Stimulated activated CD4-positive, alpha-beta T cell treated with anti-CD3 and anti-CD28 coated beads, Interleukin-1b, Interleukin-23, amount 100 ng/mL, for 48 hours (primary cell): ENCODE measurements around the gene DMBX1.

Source experiments
- DNase-seq: peaks from one replicate; pipeline ENCODE4 v3.0.0-alpha.2; 2020

Gene DMBX1

DNA sequence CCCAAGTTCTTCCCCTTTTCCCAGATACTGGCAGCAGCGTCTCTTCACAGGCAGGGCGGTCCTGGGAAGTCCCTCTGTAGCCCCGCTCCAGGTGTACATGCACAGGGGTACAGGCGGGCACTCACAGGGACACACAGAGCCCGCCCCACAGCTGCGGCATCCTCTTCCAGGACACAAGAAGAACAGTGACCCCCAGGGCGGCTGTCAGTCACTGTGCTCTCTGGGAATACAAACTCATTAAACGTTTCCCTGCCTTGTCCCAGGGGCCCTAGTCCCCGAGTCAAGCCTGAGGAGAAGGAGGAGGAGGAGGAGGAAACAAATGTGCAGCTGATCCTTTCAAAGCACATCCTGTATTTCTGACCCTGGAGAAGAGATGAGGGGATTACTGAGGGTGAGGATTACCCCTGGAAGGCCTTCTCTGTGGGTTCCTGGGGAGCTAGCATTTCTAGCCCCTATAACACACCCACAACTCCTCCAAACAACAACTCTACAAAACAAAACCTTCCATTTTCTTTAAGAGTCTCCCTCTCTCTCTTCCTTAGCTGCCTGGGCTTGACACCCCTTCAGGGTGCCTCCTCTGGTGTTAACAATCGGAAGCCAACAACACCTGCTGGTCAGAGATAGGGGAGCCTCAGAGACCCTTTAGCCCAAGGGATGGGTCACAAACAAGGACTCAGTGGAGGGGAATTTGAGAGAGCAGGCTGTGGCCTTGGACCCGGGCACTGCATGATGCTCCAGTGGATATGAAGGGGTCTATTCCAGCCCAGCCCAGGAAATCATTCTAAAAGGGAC lies 28.4 kb upstream of the DMBX1 start:
- DNase-seq = no peak

DNA sequence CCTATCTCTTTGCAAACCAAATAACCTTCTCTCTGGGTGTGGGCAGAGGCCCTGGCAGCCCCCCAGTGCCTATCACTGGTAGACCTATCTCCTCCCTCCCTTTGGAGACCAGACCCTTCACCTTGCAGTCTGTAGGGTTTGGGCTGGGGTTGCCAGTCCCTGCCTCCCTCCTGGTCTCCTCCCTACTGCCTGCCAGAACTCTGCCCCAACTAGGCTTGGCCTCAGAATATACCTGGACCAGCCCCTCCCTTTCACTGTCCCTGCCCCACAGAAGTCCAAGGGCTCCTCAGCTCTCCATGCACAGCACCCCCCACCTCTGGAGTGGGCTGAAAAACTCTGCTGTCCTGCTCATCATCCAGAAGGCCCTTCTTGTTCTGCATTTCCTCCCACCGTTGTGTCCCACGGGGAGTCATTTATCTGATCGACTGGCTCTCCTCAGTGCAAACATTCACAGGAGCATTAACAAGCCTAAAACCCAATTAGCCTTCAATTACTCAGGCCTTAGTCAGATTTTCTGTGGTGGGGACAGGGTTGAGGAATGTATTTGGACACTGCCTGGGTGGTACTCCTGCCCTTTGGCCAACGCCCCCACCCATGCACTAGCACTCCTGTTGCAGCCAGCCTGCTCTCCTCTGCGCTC lies 27.7 kb upstream of the DMBX1 start:
- DNase-seq = no peak

DNA sequence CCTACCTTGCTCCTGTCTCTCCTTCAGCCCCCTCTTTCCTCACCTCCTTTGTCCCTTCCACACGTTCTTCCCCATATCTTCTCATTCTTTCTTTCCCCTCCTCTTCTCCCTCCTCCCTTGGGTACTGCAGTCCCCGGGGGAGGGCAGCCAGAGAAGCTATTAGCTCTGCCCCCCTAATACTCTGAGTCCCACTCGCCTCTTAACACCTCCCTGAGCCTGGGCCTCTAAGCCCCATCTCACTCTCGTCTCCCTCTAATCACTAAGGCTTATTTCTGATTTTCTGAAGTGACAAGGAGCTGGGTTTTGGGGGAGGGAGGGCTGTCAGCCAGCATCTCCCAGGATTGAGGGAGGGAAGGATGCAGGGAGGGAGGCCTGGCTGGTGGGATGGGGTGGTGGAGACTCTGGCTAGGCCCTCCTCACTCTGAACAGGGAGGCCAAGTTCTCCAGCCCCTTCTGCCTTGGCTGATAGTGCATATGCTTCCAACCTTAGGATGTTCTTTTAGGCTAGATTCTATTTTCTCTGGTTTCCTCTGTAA lies 25.6 kb upstream of the DMBX1 start:
- DNase-seq = no peak

DNA sequence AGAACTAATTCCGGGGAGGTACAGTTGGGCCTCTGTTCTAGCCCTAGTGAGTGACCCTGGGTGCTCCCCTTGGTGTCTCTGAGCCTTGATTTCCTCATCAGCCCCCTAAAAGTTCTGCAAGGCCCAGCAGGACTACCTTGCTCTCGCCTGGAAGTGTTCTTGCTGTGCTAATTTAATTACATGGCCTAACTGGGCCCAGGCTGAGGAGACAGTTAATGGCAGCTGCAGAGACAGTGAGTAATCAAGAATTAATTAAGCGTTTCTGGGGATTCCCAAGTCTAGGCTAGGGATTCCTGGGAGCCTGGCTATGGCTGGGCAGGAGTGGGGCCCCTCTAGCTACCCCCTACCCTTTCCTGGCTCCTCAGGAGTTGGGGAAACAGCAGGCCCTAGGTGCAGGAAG lies 24.7 kb upstream of the DMBX1 start:
- DNase-seq = no peak

DNA sequence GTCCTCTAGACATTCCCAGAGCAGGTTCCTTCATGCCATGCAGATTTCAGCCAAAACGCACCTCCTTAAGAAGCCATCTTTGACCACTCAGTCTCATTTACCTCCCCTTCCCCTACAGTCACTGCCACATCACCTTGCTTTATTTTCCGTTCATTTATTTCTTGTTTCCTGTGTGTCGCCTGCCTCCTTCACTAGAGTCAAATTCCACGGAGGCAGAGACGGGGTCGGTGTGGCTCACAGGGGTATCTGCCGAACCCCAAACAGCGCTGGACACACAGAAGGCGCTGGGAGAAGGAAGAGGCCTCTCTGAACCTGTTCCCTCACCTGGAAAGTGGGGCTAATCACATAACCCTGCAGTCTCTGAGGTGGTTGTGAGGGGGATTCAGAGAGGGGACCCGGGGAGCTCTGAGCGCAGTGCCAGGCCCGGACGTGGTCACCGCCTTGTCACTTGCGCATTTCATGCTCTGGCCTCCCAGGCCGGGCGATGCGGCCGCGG lies 23.6 kb upstream of the DMBX1 start:
- DNase-seq = no peak

DNA sequence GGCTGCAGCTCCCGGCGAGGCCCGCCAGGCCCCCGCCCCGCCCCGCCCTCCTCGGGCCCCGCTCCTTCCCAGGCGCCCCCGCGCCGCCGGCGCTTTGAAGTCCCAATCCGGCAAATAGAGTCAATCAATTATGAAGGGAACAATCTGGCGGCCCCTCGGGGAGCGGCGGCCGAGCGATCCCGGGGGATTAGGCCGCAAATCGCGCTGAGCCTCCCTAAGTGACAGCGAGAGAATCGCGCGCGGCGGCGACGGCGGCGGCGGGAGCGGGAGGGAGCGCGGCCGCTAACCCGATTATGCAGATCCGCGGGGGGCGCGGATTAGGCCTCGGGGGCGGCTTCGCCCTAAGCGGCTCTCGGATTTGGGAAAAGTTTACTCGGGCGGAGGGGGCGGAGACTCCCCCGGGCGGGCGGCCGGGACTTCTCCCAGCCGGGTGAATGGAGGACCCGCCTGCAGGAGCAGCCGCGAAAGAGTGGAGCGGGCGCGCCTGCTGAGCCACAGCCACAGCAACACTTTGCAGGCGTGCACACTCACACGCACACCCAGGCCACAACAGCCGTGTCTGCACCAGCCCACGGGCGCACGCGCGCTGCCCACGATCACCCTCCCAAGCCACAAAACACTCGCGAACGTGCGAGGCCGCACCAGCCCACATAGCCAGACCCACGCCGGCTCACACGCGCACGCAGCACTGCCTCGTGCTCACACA lies 23.0 kb upstream of the DMBX1 start:
- no peak for DNase-seq

DNA sequence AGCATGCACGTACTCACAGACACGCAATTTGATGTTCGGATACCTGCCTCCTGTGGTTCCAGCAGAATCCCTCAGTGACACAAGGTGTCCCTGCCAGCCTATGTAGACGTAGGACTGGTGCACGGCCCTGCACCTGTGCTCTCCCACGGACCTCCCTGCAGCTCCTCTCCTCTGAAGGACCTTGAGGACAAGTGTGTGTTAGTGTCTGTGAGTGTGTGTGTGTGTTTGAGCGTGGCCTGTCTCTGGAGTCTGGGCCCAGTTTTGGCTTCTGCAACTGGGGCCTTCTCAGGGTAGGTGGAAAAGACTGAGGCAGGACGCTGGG lies 22.5 kb upstream of the DMBX1 start:
- DNase-seq = no peak

DNA sequence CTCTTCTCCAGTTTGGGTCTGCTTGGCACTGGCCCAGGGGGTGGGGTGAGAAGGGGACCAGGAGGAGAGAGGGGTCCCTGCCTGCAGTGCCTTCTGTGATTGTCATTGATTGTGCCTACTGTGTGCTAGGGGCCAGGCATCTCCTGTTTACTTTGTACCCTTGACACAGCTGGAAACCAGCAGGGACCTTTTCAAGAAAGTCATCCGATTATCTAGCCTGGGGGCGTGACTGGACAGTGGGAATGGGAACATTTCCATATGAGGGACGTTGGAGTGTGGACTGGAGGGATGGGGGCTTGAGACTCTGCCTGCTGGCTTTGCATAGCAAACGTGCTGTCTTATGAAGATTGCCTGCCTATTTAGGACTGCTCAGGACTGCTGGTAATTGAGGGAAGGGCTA lies 19.8 kb upstream of the DMBX1 start:
- no peak for DNase-seq

DNA sequence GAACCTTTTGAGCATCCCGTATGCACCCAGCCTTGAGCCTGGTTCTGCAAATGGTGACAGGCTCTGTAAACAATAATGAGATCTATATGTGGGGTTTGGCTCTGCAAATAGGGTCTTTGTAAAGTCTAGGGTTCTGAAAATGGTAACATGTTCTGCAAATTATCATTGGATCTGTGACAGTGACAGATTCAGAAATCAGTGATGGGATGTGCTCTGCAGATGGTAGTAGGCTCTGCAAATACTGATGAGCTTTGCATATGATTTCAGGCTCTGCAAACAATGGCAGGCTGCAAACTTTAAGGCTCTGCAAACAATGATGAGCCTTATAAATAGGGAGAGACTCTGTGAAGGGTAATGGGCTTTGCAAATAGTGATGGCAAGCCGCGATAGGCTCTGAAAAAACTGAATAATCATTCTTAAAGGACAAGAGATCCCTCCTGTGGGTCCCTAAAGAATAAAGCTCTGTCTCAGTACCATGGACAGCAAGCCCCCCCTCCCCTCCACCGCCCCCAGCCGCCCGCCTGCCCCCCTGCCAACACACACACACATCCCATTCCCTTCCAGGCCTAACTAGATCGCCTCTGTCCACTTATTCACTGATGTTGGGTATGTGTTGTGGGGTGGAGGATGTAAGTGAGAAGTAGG lies 17.7 kb upstream of the DMBX1 start:
- no peak for DNase-seq

DNA sequence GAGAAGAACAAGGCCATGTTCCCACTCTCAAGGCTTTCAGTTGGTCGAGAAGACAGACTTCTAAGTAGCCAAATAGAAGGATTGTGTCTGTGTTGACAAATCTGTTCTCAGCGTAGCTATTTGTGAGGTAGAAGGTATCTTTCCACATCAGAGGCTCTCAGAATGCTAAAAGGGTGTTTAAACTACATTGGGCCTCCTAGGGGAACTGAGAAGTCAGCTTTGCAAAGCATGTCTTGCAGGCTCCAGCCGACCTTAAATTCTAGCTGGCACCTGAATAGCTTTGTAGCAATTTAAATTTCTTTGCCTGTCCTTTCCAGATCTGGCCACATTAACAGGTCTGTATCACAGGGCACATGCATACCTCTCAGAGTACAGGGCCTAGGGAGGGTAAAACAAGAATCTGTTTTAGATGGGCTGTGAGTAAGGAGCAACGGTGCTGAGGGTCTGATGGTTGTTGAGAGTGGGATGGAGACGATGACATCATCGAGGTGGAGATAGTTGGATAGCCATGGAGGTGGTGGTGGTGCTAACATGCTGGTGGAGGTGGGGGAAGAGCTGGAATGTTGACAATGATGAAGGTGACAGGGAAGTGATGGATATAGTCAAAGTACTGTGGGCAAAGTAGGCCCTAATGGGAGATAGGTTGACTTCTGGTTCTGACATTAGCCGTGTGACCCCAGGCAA lies 17.0 kb upstream of the DMBX1 start:
- DNase-seq = no peak

DNA sequence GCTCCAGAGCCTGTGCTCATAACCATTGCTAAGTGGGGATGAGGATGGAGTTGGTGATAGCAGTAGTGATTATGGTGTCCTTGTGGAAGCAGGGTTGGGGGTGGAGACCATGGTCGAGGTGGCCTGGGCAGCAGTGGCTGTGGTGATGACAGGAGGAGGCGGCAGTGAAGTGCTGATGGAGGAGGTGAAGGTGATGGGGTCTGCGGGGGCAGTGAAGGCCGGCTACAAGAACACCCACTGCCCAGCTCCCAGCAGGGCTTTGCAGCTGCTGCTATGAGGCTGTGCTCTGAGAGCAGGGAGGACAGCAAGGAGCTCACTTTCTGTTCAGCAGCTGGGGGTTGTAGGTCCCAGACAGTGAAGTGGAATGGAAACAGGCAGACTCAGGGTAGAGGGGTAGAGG lies 15.6 kb upstream of the DMBX1 start:
- DNase-seq = no peak

DNA sequence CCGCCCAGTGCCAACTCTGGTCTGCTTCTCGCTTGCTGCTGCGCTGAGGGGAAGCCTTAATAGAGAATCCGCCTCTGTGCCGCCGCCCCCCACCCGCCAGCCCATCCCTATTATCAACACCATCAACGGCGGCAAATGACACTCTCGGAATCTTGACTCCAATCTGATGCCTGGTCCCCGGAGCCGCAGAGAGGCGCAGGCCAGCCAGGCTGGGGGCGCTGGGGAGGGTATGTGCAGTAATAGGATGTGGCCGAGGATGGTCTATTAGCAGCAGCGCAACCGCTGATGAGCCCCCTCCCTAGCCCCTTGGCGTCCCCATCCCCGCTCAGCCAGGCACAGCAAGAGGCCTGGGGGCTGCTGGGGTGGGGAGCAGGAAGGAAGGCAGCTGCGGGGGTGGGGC lies 15.1 kb upstream of the DMBX1 start:
- DNase-seq = no peak

DNA sequence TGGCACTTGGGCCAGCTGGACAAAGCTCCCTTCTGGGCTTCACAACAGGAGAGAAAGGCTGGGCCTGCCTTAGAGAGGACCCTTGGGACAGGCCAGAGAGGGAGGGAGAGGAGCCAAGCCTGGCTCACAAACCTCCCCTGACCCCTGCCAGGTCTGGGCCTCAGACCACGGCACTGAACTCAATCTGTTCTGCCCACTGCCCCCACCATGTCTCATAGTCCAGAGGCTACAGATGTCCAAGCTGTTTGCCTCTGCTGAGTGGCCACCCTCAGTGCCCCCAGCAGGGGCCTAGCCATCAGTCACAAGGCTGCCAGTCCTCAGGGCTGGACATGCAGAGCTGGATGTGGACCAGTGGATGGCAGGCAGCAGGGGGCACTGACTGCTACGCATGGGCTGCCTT lies 13.0 kb upstream of the DMBX1 start:
- no peak for DNase-seq

DNA sequence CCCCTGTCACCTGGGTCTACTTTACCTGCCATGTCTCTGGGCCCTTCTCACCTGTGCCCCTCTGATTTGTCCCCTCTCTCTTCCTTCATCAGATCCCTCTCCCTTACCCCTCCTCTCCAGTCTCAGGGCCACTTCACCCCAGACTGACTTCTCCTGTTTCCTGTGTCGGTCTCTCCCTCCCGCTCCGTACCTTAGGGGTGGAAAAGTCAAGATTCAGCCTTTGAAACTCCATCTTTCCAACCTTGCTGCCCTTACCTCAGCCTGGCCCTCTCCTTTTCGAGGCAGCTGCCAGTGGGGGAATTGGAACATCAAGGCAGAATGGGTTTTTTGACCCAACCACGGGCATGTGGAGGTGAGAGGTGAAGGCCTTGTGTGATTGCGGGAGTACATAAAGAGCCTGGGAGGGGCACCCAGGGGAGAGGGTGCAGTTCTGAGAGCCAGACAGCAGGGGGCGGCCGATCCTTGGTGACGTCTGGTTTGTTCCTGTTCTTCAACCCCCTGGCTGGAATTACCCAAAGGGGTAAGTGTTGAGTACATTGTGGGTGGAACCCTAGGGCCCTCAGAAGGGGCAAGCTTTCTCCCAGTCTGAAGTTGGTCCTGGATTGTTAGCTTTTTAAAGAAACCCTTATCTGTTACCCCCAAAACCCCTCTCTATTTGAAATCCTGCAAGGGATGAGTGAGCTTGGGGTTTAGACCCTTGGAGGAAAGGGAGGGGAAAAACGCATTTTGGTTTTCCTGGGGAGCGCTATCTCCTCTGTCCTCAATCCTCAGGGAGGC lies 12.3 kb upstream of the DMBX1 start:
- peak; percentile 77 for DNase-seq

DNA sequence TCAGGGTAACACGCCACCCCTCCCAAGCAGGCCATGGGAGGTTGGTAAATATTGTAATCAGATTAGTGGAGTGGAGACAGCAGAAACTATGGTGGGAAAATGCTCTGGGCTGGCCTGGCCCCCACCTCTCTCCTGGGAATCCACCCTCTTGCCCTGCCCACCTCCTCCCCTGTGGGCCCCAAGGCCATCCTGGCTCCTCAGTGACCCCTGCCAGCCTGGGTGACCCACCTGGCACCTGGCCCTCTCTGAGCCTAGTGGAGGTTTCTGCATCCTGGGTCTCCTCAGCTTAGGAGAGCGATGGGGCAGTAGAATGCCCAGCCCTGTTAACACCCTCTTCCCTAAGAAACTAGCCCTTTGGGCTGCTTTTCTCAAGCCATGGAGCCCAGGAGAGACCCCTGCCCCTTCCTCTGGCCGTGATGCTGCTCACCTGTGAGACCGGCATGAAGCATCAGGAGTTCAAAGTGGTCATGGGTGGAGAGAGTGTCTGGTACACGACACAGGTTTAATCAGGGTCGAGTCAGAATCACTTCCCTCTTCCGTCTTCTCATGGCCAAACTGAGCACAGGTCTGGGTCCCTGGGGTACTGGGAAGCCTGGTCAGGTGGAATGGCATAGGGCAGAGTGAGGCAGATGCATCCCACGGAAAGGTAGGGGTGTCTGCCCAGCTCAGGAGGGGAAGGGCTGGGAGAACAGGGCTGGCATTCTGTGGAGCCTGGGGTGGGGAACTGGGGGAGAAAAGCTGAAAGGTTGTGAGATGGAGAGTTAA lies 10.7 kb upstream of the DMBX1 start:
- DNase-seq = no peak

DNA sequence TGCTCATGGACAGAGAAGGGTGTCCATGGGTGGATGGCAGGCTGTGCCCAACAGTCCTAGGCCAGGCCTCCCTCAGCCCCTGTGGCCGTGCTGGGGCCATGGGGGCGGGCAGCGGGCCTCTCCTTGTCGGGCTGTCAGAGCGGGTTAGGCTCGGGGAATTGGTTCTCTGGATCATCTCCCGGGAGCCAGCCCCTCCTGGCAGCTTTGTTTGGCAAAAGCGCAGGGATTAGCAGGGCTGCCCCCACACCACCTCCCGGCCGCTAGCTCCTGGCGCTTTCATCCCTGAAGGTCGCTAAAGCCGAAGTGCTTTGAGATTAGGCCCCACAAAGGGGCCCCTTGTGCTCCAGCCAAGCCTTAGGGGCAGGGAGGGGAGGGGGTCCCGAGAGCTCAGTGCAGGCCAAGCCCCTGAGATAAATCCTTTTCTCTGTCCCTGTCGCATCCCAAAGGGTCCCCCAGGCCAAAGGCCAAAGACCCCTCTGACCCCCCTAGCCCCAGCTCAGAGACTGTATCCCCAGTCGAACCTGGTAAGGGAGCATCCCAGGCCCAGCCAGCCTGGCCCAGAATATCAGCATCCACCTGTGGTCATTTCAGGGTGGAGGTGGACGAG lies 9.8 kb upstream of the DMBX1 start:
- no peak for DNase-seq

DNA sequence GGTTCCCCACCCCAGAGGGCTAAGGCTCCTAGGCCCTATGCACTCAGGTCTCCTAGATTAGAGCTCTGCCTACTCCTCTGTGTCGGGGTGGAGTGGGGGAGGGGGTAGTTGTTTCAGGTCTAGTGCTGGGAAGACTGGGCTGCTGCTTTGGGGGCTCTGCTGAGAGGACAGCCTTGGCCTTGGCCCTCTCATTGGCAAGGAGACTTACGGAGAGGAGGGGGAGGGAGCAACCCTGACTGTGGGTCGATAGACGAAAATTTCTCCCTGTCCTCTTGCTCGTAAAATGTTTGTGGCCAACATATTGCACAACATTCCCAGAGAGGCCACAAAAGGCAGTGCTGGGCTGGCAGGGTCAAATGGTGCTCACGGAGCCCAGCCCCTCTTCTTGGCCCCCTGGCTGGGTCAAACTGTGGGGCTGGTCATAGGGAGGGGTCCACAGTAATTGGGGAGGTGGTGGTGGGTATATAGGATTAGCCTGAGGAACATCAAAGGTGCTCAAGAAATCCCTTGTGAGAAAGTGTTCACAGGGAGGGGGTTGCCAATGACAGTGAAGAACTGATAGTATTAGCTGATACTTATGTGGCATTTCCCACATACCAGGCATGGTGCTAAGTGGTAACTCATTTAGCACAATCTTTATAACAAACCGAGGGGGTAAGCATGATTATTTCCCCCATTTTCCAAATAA lies 8.5 kb upstream of the DMBX1 start:
- DNase-seq = no peak

DNA sequence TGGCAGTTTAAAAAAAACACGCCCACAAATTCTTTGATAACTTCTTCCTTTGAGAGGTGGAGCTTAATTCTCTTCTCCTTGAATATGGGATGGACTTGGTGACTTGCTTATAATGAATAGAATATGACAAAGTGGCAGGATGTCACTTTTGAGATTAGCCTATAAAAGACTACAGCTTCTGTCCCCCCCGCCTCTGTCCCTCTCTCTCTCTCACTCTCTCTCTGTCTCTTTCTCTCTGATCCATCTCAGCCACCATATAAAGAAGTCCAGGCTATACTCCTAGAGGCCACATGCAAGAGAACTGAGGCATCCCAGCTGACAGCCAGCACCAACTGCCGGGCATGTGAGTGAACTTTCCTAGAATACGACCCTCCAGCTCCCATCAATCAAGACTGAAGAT lies 7.7 kb upstream of the DMBX1 start:
- DNase-seq = no peak

DNA sequence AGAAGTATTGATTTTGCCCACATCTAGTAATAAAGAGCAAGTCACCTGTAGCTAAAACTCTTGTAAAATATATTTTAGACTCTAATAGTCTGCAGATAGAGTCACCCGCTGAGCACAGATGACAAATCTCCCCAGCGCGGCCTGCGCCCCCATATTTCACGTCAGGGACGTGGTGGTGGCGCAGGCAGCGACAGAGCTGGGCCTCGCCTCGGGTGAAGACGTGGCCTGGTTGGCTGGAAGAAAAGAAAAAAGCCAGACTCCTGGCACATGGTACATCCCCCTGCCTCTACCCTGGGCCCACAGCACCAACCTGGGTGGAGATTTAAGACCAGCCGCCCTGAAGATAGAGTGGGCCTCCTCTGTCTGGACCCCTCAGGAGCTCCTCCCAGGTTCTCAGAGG lies 6.0 kb upstream of the DMBX1 start:
- no peak for DNase-seq
